Measurements from ENCODE around the gene ANTKMT. TPM values are rescaled to one million over a fixed set of nuclear protein-coding genes. Genes with fewer than 3 reads are reported as not detected.

ANTKMT gene
- total and polyA plus RNA-seq, 4 donors, result 14.0 to 29.7 (median 19.7) TPM

DNA sequence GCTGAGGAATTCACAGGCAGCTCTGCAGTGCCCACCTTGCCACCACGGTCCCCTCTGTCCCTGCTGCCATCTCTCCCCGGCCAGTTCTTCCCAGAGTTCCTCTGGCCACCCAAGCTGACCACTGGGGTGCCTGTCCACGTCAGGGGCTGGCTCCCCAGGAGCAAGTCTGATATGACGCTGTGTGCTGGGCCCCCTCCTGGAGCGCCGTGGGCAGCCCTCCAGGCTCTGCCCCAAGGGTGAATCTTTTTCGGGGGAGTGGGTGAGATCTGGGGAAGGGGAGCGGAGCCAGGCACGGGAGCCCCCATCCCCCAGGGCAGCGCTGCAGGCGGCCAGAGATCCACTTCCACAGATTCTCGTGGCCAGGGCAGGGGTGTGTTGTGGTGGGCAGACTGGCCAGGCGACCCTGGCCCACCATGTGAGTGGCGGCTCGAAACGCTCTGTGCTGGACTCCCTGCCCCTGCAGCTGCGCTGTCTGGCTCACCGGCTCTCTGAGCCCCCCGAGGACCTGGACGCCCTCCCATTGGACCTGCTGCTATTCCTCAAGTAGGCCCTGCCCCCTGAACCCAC lies 43.3 kb downstream of the ANTKMT start (continued):
- TF ChIP-seq, protein P1, sequence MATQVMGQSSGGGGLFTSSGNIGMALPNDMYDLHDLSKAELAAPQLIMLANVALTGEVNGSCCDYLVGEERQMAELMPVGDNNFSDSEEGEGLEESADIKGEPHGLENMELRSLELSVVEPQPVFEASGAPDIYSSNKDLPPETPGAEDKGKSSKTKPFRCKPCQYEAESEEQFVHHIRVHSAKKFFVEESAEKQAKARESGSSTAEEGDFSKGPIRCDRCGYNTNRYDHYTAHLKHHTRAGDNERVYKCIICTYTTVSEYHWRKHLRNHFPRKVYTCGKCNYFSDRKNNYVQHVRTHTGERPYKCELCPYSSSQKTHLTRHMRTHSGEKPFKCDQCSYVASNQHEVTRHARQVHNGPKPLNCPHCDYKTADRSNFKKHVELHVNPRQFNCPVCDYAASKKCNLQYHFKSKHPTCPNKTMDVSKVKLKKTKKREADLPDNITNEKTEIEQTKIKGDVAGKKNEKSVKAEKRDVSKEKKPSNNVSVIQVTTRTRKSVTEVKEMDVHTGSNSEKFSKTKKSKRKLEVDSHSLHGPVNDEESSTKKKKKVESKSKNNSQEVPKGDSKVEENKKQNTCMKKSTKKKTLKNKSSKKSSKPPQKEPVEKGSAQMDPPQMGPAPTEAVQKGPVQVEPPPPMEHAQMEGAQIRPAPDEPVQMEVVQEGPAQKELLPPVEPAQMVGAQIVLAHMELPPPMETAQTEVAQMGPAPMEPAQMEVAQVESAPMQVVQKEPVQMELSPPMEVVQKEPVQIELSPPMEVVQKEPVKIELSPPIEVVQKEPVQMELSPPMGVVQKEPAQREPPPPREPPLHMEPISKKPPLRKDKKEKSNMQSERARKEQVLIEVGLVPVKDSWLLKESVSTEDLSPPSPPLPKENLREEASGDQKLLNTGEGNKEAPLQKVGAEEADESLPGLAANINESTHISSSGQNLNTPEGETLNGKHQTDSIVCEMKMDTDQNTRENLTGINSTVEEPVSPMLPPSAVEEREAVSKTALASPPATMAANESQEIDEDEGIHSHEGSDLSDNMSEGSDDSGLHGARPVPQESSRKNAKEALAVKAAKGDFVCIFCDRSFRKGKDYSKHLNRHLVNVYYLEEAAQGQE (IDR thresholded peaks at IDR 0.05), result no peak
- TF ChIP-seq GABPA (IDR thresholded peaks at IDR 0.05 in 1 of 2, conservative IDR thresholded peaks at IDR 0.05 in 1 of 2), result no peak

DNA sequence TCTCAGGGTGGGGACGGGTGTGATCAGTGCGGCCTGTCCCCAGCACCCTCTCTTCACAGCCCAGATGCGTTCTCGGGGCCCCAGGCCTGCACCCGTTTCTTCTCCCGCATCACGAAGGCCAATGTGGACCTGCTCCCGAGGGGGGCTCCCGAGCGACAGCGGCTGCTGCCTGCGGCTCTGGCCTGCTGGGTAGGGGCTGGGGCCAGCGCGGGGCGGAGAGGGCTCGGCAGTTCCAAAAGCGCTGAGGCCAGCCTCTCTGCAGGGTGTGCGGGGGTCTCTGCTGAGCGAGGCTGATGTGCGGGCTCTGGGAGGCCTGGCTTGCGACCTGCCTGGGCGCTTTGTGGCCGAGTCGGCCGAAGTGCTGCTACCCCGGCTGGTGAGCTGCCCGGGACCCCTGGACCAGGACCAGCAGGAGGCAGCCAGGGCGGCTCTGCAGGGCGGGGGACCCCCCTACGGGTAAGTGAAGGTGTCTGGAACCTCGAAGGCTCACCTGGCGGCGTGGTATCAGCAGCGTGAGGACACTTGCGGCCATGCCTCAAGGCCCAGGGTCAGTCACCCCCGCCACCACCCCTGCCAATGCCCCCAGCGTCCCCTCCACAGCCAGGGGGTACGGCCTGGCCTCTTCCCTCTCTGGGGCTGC lies 44.0 kb downstream of the ANTKMT start:
- H3K27me3 ChIP-seq (ENCODE audit: control insufficient read depth in 4 of 4, insufficient read depth in 4 of 4, low read length in 3 of 4), result peaks cover 0 to 3% (median 0%) of the 10 kb centered on the region in 4 donors
- DNase-seq (ENCODE audit: low spot score), result no peak
- no peak overlapping the region for H3K4me3 ChIP-seq (ENCODE audit: low read depth in 1 of 3, low read length in 3 of 3)
- H3K4me1 ChIP-seq (ENCODE audit: control insufficient read depth in 4 of 4, insufficient read depth in 4 of 4, low read length in 3 of 4), result peaks cover 0 to 1% (median 0%) of the 10 kb centered on the region in 4 donors
- no peak for TF ChIP-seq TAF1 (conservative IDR thresholded peaks at IDR 0.05)
- TF ChIP-seq, protein P2, sequence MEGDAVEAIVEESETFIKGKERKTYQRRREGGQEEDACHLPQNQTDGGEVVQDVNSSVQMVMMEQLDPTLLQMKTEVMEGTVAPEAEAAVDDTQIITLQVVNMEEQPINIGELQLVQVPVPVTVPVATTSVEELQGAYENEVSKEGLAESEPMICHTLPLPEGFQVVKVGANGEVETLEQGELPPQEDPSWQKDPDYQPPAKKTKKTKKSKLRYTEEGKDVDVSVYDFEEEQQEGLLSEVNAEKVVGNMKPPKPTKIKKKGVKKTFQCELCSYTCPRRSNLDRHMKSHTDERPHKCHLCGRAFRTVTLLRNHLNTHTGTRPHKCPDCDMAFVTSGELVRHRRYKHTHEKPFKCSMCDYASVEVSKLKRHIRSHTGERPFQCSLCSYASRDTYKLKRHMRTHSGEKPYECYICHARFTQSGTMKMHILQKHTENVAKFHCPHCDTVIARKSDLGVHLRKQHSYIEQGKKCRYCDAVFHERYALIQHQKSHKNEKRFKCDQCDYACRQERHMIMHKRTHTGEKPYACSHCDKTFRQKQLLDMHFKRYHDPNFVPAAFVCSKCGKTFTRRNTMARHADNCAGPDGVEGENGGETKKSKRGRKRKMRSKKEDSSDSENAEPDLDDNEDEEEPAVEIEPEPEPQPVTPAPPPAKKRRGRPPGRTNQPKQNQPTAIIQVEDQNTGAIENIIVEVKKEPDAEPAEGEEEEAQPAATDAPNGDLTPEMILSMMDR (IDR thresholded peaks at IDR 0.05; ENCODE audit: low read depth, low read length, missing input control), result no peak
- TF ChIP-seq JUND (IDR thresholded peaks at IDR 0.05), result no peak
- TF ChIP-seq, protein P3, sequence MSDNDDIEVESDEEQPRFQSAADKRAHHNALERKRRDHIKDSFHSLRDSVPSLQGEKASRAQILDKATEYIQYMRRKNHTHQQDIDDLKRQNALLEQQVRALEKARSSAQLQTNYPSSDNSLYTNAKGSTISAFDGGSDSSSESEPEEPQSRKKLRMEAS (IDR thresholded peaks at IDR 0.05), result no peak
- TF ChIP-seq, protein P4, sequence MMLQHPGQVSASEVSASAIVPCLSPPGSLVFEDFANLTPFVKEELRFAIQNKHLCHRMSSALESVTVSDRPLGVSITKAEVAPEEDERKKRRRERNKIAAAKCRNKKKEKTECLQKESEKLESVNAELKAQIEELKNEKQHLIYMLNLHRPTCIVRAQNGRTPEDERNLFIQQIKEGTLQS (IDR thresholded peaks at IDR 0.05), result no peak
- no peak for TF ChIP-seq YY1 (IDR thresholded peaks at IDR 0.05)
- TF ChIP-seq SP1 (IDR thresholded peaks at IDR 0.05), result no peak
- TF ChIP-seq GABPA (IDR thresholded peaks at IDR 0.05 in 1 of 2, conservative IDR thresholded peaks at IDR 0.05 in 1 of 2), result no peak
- TF ChIP-seq RAD21 (IDR thresholded peaks at IDR 0.05), result no peak
- TF ChIP-seq, protein P1 (IDR thresholded peaks at IDR 0.05), result no peak
- TF ChIP-seq FOXA1 (IDR thresholded peaks at IDR 0.05), result no peak
- TF ChIP-seq NR2F2 (IDR thresholded peaks at IDR 0.05), result no peak
- no peak for TF ChIP-seq HNF4G (IDR thresholded peaks at IDR 0.05)
- no peak for TF ChIP-seq RXRA (IDR thresholded peaks at IDR 0.05)
- TF ChIP-seq EGR1 (IDR thresholded peaks at IDR 0.05; ENCODE audit: low read depth in 2 of 2), result no peak
- TF ChIP-seq, protein P5, sequence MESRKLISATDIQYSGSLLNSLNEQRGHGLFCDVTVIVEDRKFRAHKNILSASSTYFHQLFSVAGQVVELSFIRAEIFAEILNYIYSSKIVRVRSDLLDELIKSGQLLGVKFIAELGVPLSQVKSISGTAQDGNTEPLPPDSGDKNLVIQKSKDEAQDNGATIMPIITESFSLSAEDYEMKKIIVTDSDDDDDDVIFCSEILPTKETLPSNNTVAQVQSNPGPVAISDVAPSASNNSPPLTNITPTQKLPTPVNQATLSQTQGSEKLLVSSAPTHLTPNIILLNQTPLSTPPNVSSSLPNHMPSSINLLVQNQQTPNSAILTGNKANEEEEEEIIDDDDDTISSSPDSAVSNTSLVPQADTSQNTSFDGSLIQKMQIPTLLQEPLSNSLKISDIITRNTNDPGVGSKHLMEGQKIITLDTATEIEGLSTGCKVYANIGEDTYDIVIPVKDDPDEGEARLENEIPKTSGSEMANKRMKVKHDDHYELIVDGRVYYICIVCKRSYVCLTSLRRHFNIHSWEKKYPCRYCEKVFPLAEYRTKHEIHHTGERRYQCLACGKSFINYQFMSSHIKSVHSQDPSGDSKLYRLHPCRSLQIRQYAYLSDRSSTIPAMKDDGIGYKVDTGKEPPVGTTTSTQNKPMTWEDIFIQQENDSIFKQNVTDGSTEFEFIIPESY (IDR thresholded peaks at IDR 0.05), result no peak
- no peak for TF ChIP-seq FOXA2 (IDR thresholded peaks at IDR 0.05)
- no peak for TF ChIP-seq HNF4A (conservative IDR thresholded peaks at IDR 0.05)
- H3K36me3 ChIP-seq (ENCODE audit: control insufficient read depth in 4 of 4, insufficient read depth in 3 of 4, low read depth in 1 of 4, low read length in 3 of 4), result no peaks in the 10 kb centered on the region
- H3K27ac ChIP-seq (ENCODE audit: low read depth in 1 of 2, low read length in 2 of 2), result no peak overlapping the region
- no peak overlapping the region for H3K9ac ChIP-seq (ENCODE audit: low read depth in 1 of 2, low read length in 2 of 2)
- 87% methylated on average over 38 of the region's 38 CpGs for WGBS
- H3K9me3 ChIP-seq (ENCODE audit: control insufficient read depth in 4 of 4, low read length in 3 of 4), result no peaks in the 10 kb centered on the region

Measured in liver (tissue), 9 donors.